Activated B cell treated with CpG ODN at 0.5 μM for 24 hours (primary cell): Measurements from ENCODE around the gene DOCK3. TPM values are rescaled to one million over a fixed set of nuclear protein-coding genes. Genes with fewer than 3 reads are reported as not detected.

Experiments used
- ATAC-seq: fragments of 200-7000 bp; cut with Tn5 transposase; one replicate; pipeline ENCODE4 v1.10.0; 2021; ENCODE audit warnings: low read depth, mild to moderate bottlenecking, moderate library complexity
- CTCF ChIA-PET: fragments of 350-600 bp; sonication (Branson Sonifier 250); formaldehyde crosslinking; loops from one replicate; lab custom pipeline; 2021; ENCODE audit warnings: antibody characterized with exemption; lab: Charles Lee
- POLR2A ChIA-PET: fragments of 350-600 bp; sonication (Branson Sonifier 250); formaldehyde crosslinking; loops from one replicate; lab custom pipeline; 2021; ENCODE audit warnings: antibody characterized with exemption; lab: Charles Lee
- DNase-seq: peaks from one replicate; pipeline ENCODE4 v3.0.0; 2022
- H3K27ac Mint-ChIP-seq: one replicate; pipeline ENCODE4 v1.8.0; 2020; ENCODE audit warnings: mixed read lengths
- H3K27me3 Mint-ChIP-seq: one replicate; pipeline ENCODE4 v1.8.0; 2021; ENCODE audit warnings: mixed read lengths
- H3K36me3 Mint-ChIP-seq: one replicate; pipeline ENCODE4 v1.8.0; 2021; ENCODE audit warnings: low read depth, mixed read lengths
- H3K4me1 Mint-ChIP-seq: one replicate; pipeline ENCODE4 v1.8.0; 2021; ENCODE audit warnings: mixed read lengths
- H3K4me3 Mint-ChIP-seq: one replicate; pipeline ENCODE4 v1.8.0; 2020; ENCODE audit warnings: mild to moderate bottlenecking, mixed read lengths
- H3K9me3 Mint-ChIP-seq: one replicate; pipeline ENCODE4 v1.8.0; 2020; ENCODE audit warnings: mixed read lengths
- intact Hi-C: fragments of 100-400 bp; cut with micrococcal nuclease; formaldehyde crosslinking; loops from one replicate; pipeline ENCODE4 v1.15.1; 2024
- total RNA-seq: library from RNA; stranded (reverse); gene quantifications from 2 replicates; pipeline ENCODE4 v1.2.3, GENCODE V29; 2022
- TF ChIP-seq, protein P1 (sequence below): fragments of 200-600 bp; IDR thresholded peaks from one replicate; pipeline ENCODE4 v1.8.0; 2022; ENCODE audit warnings: antibody characterized with exemption, mild to moderate bottlenecking

DOCK3 gene
- total RNA-seq, 1 donor from 2014 or later: 0.04 TPM

DNA sequence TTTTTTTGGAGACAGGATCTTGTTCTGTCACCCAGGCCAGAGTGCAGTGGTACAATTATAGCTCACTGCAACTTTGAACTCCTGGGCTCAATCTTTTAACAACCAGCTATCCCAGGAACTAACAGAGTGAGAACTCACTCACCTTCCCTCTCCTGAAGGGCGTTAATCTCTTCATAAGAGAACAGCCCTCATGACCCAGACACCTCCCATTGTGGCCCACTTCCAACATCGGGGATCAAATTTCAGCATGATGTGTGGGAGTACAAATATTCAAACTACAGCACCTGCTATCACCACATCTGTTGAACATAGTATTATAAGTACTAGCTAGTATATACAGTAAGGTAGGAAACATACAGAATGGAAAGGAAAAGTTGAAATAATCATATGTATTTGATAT lies 132.5 kb downstream of the DOCK3 start:
- Mint-ChIP-seq H3K9me3 (peaks cover 8% of the 10 kb centered on the region), H3K27me3 (no peaks in the 10 kb centered on the region), H3K36me3 (no peaks in the 10 kb centered on the region), H3K4me1 (no peaks in the 10 kb centered on the region), H3K4me3 (no peak overlapping the region), H3K27ac (no peak overlapping the region)
- ATAC-seq (no peak), DNase-seq (no peak)
- CTCF ChIA-PET: no interaction called here
- intact Hi-C loops: no loop called here
- POLR2A ChIA-PET: no interaction called here
- TF ChIP-seq, protein P1, sequence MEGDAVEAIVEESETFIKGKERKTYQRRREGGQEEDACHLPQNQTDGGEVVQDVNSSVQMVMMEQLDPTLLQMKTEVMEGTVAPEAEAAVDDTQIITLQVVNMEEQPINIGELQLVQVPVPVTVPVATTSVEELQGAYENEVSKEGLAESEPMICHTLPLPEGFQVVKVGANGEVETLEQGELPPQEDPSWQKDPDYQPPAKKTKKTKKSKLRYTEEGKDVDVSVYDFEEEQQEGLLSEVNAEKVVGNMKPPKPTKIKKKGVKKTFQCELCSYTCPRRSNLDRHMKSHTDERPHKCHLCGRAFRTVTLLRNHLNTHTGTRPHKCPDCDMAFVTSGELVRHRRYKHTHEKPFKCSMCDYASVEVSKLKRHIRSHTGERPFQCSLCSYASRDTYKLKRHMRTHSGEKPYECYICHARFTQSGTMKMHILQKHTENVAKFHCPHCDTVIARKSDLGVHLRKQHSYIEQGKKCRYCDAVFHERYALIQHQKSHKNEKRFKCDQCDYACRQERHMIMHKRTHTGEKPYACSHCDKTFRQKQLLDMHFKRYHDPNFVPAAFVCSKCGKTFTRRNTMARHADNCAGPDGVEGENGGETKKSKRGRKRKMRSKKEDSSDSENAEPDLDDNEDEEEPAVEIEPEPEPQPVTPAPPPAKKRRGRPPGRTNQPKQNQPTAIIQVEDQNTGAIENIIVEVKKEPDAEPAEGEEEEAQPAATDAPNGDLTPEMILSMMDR: no peak

DNA sequence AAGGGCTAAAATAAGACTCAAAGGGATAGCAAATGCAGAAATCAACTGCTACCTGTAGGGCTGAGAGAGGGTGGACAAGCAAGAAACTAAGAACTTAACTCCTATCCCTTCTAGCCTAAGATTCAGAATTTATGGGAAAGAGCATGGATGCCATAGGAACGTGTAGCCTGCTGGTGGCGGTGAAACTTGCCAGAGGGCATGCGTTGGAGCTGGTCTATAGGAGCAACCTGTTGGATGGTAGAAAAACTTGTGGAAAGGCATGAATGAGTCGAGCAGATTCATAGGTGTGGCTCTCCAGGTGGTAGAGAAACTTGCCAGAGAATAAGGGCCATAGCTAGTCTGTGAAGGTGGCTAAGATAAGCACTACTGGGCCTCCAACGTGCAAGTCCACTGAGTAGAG lies 137.2 kb downstream of the DOCK3 start:
- H3K27ac Mint-ChIP-seq: no peak overlapping the region
- TF ChIP-seq, protein P1: no peak
- CTCF ChIA-PET: no interaction called here
- H3K9me3 Mint-ChIP-seq: no peaks in the 10 kb centered on the region
- intact Hi-C loops: no loop called here
- H3K4me3 Mint-ChIP-seq: no peak overlapping the region
- ATAC-seq (no peak), DNase-seq (no peak)
- POLR2A ChIA-PET: no interaction called here
- H3K27me3 Mint-ChIP-seq: no peaks in the 10 kb centered on the region
- no peaks in the 10 kb centered on the region for H3K4me1 Mint-ChIP-seq
- H3K36me3 Mint-ChIP-seq: no peaks in the 10 kb centered on the region

DNA sequence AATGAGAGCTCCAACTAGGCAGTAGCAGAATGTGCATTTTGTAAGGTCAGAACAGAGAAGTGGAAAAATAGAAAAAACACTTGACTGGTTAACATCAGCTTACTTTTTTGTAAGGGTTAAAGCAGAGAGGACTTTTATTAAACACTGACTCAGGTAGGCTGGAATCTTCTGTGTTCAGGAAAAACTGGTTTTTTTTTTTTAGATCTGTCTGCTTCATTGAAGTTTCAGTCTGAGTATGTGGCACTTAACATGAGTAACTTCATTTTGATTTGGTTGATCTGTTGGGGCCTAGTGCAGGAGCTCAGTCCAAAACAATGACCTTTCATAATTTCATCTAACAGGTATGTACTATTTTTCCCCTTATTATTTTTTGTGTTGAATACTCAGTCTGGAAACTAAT lies 141.1 kb downstream of the DOCK3 start:
- TF ChIP-seq, protein P1: no peak
- Mint-ChIP-seq H3K4me3 (no peak overlapping the region), H3K9me3 (no peaks in the 10 kb centered on the region), H3K4me1 (no peaks in the 10 kb centered on the region), H3K27ac (no peak overlapping the region), H3K36me3 (no peaks in the 10 kb centered on the region), H3K27me3 (no peaks in the 10 kb centered on the region)
- DNase-seq (no peak), ATAC-seq (no peak)
- POLR2A ChIA-PET: interaction anchor here (0.7 kb wide), 1 partner anchor 114 kb away, joined by 3 read pairs; no protein-coding TSS in a partner anchor
- CTCF ChIA-PET: no interaction called here
- intact Hi-C loops: no loop called here

DNA sequence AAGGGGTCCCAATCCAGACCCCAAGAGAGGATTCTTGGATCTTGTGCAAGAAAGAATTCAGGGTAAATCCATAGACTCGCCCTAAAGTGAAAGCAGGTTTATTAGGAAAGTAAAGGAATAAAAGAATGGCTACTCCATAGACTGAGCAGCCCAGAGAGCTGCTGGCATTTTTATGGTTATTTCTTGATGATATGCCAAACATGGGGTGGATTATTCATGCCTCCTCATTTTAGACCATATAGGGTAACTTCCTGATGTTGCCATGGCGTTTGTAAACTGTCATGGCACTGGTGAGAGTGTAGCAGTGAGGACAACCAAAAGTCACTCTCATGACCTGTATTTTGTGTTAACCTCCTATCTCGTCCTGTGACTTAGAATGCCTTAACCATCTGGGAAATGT lies 142.2 kb downstream of the DOCK3 start:
- TF ChIP-seq, protein P1: no peak
- intact Hi-C loops: no loop called here
- no peaks in the 10 kb centered on the region for H3K9me3 Mint-ChIP-seq
- DNase-seq (no peak), ATAC-seq (no peak)
- ChIA-PET CTCF (no interaction called here), POLR2A (no interaction called here)
- H3K27me3 Mint-ChIP-seq: no peaks in the 10 kb centered on the region
- H3K36me3 Mint-ChIP-seq: no peaks in the 10 kb centered on the region
- no peaks in the 10 kb centered on the region for H3K4me1 Mint-ChIP-seq
- H3K4me3 Mint-ChIP-seq: no peak overlapping the region
- H3K27ac Mint-ChIP-seq: no peak overlapping the region

DNA sequence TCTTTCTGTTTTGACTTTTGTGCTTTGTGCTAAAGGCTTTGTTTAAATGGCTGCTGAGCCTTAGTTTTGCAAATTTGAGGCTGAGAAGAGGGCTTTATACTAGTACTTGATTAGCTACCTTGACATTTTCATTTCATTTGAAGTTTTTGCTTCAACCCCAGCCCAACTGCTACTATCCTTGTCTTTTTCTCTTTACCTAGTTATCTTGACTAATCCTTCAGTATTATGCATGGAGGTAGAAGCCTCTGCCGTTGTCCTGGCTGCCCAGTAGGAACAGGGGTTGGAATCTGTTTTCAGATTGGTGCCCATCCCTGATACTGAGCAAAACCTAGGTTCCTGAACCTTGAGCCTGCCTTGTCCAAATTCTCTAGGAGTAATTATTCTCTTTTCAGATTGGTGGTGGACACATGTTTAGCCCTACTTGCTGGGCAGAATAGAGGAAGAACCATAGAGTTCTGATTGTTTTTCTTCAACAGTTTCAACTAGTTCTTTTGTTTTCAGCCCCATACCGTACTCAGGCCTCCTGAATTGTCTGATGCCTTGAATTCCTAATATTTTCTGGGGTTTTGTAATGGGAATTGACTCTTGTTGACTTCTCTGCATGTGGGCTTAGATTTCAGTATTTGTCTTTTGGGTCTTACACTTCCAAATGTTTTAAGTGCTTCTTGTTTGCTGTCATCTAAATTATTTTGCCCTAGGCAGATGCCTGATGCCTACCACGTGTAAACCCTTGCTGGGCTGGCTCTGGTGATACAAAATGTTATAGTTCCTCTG lies 143.2 kb downstream of the DOCK3 start:
- no peak overlapping the region for H3K4me3 Mint-ChIP-seq
- ATAC-seq: no peak
- no peaks in the 10 kb centered on the region for H3K9me3 Mint-ChIP-seq

More for the DNA sequence above, 143.2 kb downstream of the DOCK3 start:
- Mint-ChIP-seq H3K4me1 (no peaks in the 10 kb centered on the region), H3K27me3 (no peaks in the 10 kb centered on the region), H3K36me3 (no peaks in the 10 kb centered on the region), H3K27ac (no peak overlapping the region)
- TF ChIP-seq, protein P1: no peak
- POLR2A ChIA-PET: no interaction called here
- no peak for DNase-seq
- CTCF ChIA-PET: no interaction called here
- intact Hi-C loops: no loop called here
